DND-41 (cell line): ENCODE data around the gene ZPR1.

Source experiments
- CTCF ChIP-seq: IDR thresholded peaks from 2 replicates; pipeline ENCODE4 v1.5.1; 2012; ENCODE audit warnings: borderline replicate concordance, low read length, moderate library complexity, mild to moderate bottlenecking; ENCODE audit not compliant: poor library complexity, severe bottlenecking; ENCODE audit errors: extremely low read depth
- EZH2 ChIP-seq: IDR thresholded peaks from 3 replicates; pipeline ENCODE4 v1.6.1; 2012; ENCODE audit warnings: borderline replicate concordance, low read depth, mild to moderate bottlenecking, moderate library complexity, low read length, inconsistent platforms; ENCODE audit not compliant: severe bottlenecking

- TF ChIP-seq CTCF (no peak), EZH2 (no peak)
Measured at GRCh38 chr11:116730241-116730561, 57.6 kb downstream of the ZPR1 start.
